ENCODE data around the gene SLC38A8. TPM values are rescaled to one million over a fixed set of nuclear protein-coding genes. Genes with fewer than 3 reads are reported as not detected.

Gene SLC38A8
- polyA plus RNA-seq, 1 donor from 2014 or later: not detected

DNA sequence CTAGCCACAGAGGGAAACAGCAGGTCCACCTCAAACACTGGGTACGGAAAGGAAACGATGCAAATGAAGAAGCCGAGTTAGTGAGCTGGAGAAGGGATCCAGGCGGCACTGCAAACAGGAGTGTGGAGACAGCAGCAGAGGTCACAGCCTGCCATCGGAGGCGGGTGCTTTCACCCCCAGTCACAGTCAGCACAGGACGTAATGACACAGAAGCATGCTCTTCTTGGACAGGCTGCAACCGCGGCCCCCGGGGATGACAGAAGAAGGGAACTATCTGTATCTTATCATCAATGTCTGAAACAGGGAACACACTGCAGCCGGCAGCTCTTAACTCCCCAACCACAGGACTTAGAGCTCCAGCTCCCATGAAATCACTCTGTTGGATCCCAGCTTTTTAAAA, 16.1 kb upstream of the SLC38A8 start:
- Histone ChIP-seq H3K27me3 (ENCODE audit: insufficient read depth, low read depth, low read length) (no peaks in the 10 kb centered on the region), H3K27ac (ENCODE audit: low read length) (no peak overlapping the region), H3K9me3 (ENCODE audit: low read length) (no peaks in the 10 kb centered on the region), H3K79me2 (replicated peaks; ENCODE audit: insufficient read depth, low read length) (no peaks in the 10 kb centered on the region), H3K9me2 (ENCODE audit: insufficient read depth, low read length) (no peaks in the 10 kb centered on the region), H3K4me3 (ENCODE audit: low read length) (no peak overlapping the region), H4K20me1 (ENCODE audit: insufficient read depth) (no peaks in the 10 kb centered on the region), H2AFZ (ENCODE audit: low read depth, low read length) (no peak overlapping the region), H3K9ac (ENCODE audit: low read length) (no peak overlapping the region), H3K36me3 (ENCODE audit: insufficient read depth, low read length) (peaks cover 24% of the 10 kb centered on the region), H3K4me2 (ENCODE audit: low read length) (no peak overlapping the region), H3F3A (ENCODE audit: insufficient read depth, low read length, poor library complexity, severe bottlenecking) (no peaks in the 10 kb centered on the region)
- TF ChIP-seq RAD21 (conservative IDR thresholded peaks at IDR 0.05): no peak
- TF ChIP-seq, protein P1, sequence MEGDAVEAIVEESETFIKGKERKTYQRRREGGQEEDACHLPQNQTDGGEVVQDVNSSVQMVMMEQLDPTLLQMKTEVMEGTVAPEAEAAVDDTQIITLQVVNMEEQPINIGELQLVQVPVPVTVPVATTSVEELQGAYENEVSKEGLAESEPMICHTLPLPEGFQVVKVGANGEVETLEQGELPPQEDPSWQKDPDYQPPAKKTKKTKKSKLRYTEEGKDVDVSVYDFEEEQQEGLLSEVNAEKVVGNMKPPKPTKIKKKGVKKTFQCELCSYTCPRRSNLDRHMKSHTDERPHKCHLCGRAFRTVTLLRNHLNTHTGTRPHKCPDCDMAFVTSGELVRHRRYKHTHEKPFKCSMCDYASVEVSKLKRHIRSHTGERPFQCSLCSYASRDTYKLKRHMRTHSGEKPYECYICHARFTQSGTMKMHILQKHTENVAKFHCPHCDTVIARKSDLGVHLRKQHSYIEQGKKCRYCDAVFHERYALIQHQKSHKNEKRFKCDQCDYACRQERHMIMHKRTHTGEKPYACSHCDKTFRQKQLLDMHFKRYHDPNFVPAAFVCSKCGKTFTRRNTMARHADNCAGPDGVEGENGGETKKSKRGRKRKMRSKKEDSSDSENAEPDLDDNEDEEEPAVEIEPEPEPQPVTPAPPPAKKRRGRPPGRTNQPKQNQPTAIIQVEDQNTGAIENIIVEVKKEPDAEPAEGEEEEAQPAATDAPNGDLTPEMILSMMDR (IDR thresholded peaks at IDR 0.05; ENCODE audit: poor library complexity, severe bottlenecking): no peak
- no peak for TF ChIP-seq EZH2 (IDR thresholded peaks at IDR 0.05; ENCODE audit: borderline replicate concordance, insufficient read depth, low read length, poor library complexity, severe bottlenecking)
- TF ChIP-seq EP300 (conservative IDR thresholded peaks at IDR 0.05; ENCODE audit: poor library complexity, severe bottlenecking): no peak
- TF ChIP-seq, protein P2, sequence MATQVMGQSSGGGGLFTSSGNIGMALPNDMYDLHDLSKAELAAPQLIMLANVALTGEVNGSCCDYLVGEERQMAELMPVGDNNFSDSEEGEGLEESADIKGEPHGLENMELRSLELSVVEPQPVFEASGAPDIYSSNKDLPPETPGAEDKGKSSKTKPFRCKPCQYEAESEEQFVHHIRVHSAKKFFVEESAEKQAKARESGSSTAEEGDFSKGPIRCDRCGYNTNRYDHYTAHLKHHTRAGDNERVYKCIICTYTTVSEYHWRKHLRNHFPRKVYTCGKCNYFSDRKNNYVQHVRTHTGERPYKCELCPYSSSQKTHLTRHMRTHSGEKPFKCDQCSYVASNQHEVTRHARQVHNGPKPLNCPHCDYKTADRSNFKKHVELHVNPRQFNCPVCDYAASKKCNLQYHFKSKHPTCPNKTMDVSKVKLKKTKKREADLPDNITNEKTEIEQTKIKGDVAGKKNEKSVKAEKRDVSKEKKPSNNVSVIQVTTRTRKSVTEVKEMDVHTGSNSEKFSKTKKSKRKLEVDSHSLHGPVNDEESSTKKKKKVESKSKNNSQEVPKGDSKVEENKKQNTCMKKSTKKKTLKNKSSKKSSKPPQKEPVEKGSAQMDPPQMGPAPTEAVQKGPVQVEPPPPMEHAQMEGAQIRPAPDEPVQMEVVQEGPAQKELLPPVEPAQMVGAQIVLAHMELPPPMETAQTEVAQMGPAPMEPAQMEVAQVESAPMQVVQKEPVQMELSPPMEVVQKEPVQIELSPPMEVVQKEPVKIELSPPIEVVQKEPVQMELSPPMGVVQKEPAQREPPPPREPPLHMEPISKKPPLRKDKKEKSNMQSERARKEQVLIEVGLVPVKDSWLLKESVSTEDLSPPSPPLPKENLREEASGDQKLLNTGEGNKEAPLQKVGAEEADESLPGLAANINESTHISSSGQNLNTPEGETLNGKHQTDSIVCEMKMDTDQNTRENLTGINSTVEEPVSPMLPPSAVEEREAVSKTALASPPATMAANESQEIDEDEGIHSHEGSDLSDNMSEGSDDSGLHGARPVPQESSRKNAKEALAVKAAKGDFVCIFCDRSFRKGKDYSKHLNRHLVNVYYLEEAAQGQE (IDR thresholded peaks at IDR 0.05; ENCODE audit: borderline replicate concordance): no peak
- no peak for TF ChIP-seq TAF1 (IDR thresholded peaks at IDR 0.05; ENCODE audit: low read depth)
- no peak for TF ChIP-seq POLR2AphosphoS5 (IDR thresholded peaks at IDR 0.05)
- TF ChIP-seq MXI1 (conservative IDR thresholded peaks at IDR 0.05; ENCODE audit: poor library complexity, severe bottlenecking): no peak
- no peak for TF ChIP-seq SMC3 (conservative IDR thresholded peaks at IDR 0.05; ENCODE audit: poor library complexity)

DNA sequence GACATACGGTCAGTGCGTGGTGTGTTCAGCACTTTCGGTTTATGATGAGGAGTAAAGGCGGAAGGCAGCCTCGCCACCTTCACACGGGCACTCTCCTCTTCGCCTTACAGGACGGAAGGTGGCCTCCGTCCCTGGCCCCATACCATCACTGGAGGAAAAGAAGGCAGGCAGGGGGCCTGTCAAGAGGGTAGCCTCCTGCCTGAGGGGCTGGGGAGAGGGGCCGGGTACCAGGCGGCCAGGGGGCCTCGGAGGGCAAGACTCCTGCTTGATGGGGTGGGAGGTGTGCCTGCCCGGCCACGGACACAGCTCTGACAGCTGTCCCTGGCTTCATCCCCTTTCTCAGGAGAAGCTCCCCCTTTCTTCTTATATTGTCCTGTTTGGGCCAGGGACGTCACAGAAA, 15.6 kb upstream of the SLC38A8 start:
- no peak for TF ChIP-seq MXI1 (conservative IDR thresholded peaks at IDR 0.05; ENCODE audit: poor library complexity, severe bottlenecking)
- TF ChIP-seq POLR2AphosphoS5 (IDR thresholded peaks at IDR 0.05): no peak
- TF ChIP-seq, protein P1 (IDR thresholded peaks at IDR 0.05; ENCODE audit: poor library complexity, severe bottlenecking): no peak
- Histone ChIP-seq H3K4me3 (ENCODE audit: low read length) (no peak overlapping the region), H3K9me2 (ENCODE audit: insufficient read depth, low read length) (no peaks in the 10 kb centered on the region), H4K20me1 (ENCODE audit: insufficient read depth) (no peaks in the 10 kb centered on the region), H3K9ac (ENCODE audit: low read length) (no peak overlapping the region), H3K36me3 (ENCODE audit: insufficient read depth, low read length) (peaks cover 23% of the 10 kb centered on the region), H3K27ac (ENCODE audit: low read length) (no peak overlapping the region), H3K27me3 (ENCODE audit: insufficient read depth, low read depth, low read length) (no peaks in the 10 kb centered on the region), H3K9me3 (ENCODE audit: low read length) (no peaks in the 10 kb centered on the region), H3K79me2 (replicated peaks; ENCODE audit: insufficient read depth, low read length) (no peaks in the 10 kb centered on the region), H3F3A (ENCODE audit: insufficient read depth, low read length, poor library complexity, severe bottlenecking) (no peaks in the 10 kb centered on the region), H3K4me2 (ENCODE audit: low read length) (no peak overlapping the region), H2AFZ (ENCODE audit: low read depth, low read length) (no peak overlapping the region)
